Measurements from ENCODE around the gene ZNF541.

Gene ZNF541

GRCh38 chr19:47544476-47544875 is 28.5 kb downstream of the ZNF541 start:
- DNase-seq, result no peak

DNA sequence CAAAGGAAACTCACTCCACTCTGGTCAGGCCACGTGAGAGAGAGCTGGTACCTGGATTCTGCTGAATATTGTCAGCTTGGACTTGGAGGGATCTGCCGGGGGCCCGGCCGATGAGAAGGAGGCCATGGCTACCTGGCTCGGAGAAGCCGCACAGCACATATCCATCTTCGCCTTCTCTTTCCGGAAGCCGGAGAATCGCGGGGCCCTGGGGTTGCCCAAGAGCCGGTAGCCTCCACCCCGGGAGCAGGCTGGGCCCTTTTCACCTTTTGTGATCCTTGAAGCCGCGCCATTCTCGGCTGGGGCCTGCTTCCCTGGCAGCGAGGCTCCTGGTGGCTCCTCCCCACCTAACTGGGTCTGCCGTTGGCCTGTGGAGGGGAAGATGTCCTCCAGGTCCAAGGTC is 28.9 kb downstream of the ZNF541 start:
- no peak for DNase-seq

- DNase-seq, result no peak
Measured at GRCh38 chr19:47542030-47542475, 30.9 kb downstream of the ZNF541 start.

- no peak for DNase-seq
Measured at GRCh38 chr19:47541518-47541917, 31.4 kb downstream of the ZNF541 start.

DNA sequence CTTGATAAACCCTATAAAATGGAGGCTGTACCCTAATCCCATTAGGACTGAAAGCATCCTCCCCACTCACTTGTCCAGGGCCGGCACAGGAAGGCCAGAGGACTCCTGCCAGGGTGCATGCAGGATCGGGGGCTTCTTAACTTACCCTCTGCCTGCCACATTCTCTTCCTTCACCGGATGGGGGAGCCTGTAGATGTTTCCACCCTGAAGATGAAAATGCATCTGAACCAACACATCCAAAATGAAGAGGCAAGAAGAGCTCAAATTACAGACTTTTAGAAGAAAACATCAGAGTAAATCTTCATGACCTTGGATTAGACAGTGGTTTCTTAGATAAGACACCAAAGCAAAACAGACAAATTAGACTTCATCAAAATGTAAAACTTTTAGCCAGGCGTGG is 32.2 kb downstream of the ZNF541 start:
- DNase-seq, result no peak

GRCh38 chr19:47539747-47540311 is 33.1 kb downstream of the ZNF541 start:
- no peak for DNase-seq

DNA sequence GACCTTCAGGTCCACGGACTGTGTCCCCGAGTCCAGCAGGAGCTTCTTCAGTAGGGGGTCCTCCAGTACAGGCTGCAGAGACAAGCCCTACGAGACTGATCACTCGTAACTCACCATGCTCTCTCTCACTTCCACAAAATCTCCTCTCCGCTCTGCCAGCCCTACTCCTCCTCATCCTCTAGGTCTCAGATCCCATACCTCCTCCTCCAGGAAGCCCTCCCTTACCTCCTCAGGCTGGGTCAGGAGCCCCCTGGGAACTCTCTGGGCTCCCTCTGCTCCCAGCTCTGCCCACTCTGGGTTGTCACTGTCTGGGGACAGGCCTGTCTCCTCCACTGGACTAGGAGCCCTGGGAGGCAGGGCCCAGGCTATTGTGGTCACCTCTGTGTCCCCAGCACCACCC is 34.1 kb downstream of the ZNF541 start:
- DNase-seq, result no peak

- DNase-seq, result no peak
Measured at GRCh38 chr19:47537493-47537892, 35.5 kb downstream of the ZNF541 start.

- no peak for DNase-seq
Measured at GRCh38 chr19:47534628-47535027, 38.3 kb downstream of the ZNF541 start.

GRCh38 chr19:47531640-47532387 is 41.1 kb downstream of the ZNF541 start:
- DNase-seq, result no peak

GRCh38 chr19:47529018-47529742 is 43.8 kb downstream of the ZNF541 start:
- no peak for DNase-seq

GRCh38 chr19:47526798-47527197 is 46.1 kb downstream of the ZNF541 start:
- no peak for DNase-seq

GRCh38 chr19:47523473-47523872 is 49.5 kb downstream of the ZNF541 start:
- no peak for DNase-seq

All from stimulated activated CD8-positive, alpha-beta memory T cell treated with anti-CD3 and anti-CD28 coated beads, Interleukin-4, amount 100 ng/mL, for 48 hours (primary cell).